Left ventricle myocardium inferior (tissue), 1 donor: ENCODE measurements around the gene CAMK2A. TPM values are rescaled to one million over a fixed set of nuclear protein-coding genes. Genes with fewer than 3 reads are reported as not detected.

ENCODE experiments used
- DNase-seq: peaks from one replicate; pipeline ENCODE4 v3.0.0-alpha.2; 2020
- H3K27ac ChIP-seq: fragments of 200-600 bp; replicated peaks from 2 replicates; pipeline ENCODE4 v1.8.0; 2021
- H3K27me3 ChIP-seq: fragments of 200-600 bp; 2 replicates; pipeline ENCODE4 v1.8.0; 2021; ENCODE audit warnings: low read depth
- H3K36me3 ChIP-seq: fragments of 200-600 bp; 2 replicates; pipeline ENCODE4 v1.8.0; 2021
- H3K4me1 ChIP-seq: fragments of 200-600 bp; 2 replicates; pipeline ENCODE4 v1.8.0; 2021
- H3K4me3 ChIP-seq: fragments of 200-600 bp; 2 replicates; pipeline ENCODE4 v1.8.0; 2021; ENCODE audit warnings: mild to moderate bottlenecking, moderate library complexity
- H3K9me3 ChIP-seq: fragments of 200-600 bp; replicated peaks from 2 replicates; pipeline ENCODE4 v1.8.0; 2021
- intact Hi-C: fragments of 100-400 bp; cut with micrococcal nuclease; formaldehyde crosslinking; loops from one replicate; pipeline ENCODE4 v1.11.0; 2022
- total RNA-seq: library from RNA; stranded (reverse); fragmentation: NEBNext Ultra II Directional; extraction: Animal tissue kit (Norgen Biotek cat#: 25700); gene quantifications from one replicate; pipeline ENCODE4 v1.2.1, GENCODE V29; 2021
- TF ChIP-seq, protein P1 (sequence below): fragments of 200-600 bp; IDR thresholded peaks from 2 replicates; pipeline ENCODE4 v1.8.0; 2021; ENCODE audit warnings: antibody characterized with exemption, mild to moderate bottlenecking, borderline replicate concordance
- donor health status: DM: no; HTN: yes; CAD: no; lungs with severe emphysema.

The CAMK2A gene
- total RNA-seq, 1 donor from 2014 or later, result 19.4 TPM

DNA sequence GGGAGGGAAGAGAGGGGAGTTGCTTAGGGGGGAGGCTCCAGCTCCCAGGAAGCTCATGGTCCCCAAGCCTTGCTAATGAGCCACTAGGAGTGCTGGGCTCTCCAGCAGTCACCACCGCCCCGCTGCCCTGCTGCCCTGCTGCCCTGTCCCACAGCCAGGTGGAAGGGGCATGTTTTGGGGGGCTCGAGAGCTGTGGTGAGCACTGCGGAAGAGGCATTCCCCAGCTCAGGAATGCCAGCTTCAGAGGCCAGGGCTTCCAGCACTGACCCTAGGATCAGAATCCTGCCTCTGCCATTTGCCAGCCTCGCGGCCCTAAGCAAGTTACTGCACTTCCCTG lies 82.8 kb downstream of the CAMK2A start:
- Histone ChIP-seq H3K9me3 (no peaks in the 10 kb centered on the region), H3K4me1 (peaks cover 12% of the 10 kb centered on the region), H3K36me3 (no peaks in the 10 kb centered on the region), H3K4me3 (no peak overlapping the region), H3K27me3 (no peaks in the 10 kb centered on the region), H3K27ac (no peak overlapping the region)
- TF ChIP-seq, protein P1, sequence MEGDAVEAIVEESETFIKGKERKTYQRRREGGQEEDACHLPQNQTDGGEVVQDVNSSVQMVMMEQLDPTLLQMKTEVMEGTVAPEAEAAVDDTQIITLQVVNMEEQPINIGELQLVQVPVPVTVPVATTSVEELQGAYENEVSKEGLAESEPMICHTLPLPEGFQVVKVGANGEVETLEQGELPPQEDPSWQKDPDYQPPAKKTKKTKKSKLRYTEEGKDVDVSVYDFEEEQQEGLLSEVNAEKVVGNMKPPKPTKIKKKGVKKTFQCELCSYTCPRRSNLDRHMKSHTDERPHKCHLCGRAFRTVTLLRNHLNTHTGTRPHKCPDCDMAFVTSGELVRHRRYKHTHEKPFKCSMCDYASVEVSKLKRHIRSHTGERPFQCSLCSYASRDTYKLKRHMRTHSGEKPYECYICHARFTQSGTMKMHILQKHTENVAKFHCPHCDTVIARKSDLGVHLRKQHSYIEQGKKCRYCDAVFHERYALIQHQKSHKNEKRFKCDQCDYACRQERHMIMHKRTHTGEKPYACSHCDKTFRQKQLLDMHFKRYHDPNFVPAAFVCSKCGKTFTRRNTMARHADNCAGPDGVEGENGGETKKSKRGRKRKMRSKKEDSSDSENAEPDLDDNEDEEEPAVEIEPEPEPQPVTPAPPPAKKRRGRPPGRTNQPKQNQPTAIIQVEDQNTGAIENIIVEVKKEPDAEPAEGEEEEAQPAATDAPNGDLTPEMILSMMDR, result no peak
- intact Hi-C loops, result no loop called here
- DNase-seq, result no peak

DNA sequence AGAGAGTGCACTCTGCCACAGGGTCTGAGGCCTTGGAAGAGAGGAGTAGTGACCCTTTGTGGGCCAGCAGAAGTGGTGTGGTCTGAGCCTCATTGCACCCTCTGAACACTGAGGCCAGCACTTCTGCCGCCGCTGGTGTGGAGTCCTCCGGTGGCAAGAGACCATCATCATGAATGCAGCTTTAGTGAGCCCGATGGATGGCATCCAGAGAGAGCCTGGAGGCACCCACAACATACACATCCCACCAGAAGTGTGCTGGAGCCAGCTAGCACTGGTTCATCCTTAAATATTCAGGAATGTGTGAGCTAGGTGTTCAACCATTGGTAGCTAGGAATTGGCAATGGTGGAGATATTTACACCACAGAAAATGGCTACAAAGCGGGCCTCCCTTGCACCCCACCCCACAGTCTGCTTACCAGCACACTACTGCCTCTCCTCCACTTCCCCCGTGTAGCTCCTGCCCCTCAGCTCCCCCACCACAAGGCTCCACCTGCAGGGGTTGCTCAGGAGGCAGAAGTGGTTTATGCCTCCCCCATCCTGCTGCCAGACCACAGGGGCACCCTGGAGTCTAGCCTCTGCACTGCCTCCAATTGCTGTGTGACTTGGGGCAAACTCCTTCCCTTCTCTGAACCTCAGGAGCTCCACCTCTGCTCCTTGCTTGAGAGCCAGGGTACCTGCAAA lies 83.3 kb downstream of the CAMK2A start:
- intact Hi-C loops, result no loop called here

DNA sequence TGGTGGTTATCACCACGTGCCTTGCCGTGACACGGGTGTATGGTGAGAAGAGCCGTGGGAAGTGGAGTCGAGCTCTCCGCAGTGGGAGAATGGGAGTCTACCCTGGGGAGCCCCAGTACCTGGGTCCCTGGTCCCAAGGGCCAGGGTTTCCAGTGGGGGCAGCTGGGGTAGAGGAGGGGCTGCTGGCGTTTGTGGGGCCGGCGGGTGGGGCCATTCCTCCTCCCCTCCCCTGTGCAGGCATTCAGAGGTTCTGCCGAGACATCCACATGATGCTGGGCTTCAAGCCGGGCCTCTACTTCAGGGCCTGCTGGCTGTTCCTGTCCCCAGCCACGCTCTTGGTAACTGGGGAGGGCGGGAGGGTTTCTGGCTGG lies 85.0 kb downstream of the CAMK2A start:
- Histone ChIP-seq H3K27me3 (no peaks in the 10 kb centered on the region), H3K4me1 (peaks cover 5% of the 10 kb centered on the region), H3K9me3 (no peaks in the 10 kb centered on the region), H3K27ac (no peak overlapping the region), H3K36me3 (no peaks in the 10 kb centered on the region), H3K4me3 (no peak overlapping the region)
- intact Hi-C loops, result no loop called here
- DNase-seq, result no peak
- TF ChIP-seq, protein P1, result no peak

More for the DNA sequence above, 83.3 kb downstream of the CAMK2A start:
- no peak for DNase-seq
- Histone ChIP-seq H3K9me3 (no peaks in the 10 kb centered on the region), H3K4me1 (peaks cover 7% of the 10 kb centered on the region), H3K4me3 (no peak overlapping the region), H3K27ac (no peak overlapping the region), H3K36me3 (no peaks in the 10 kb centered on the region), H3K27me3 (no peaks in the 10 kb centered on the region)
- TF ChIP-seq, protein P1, result no peak

DNA sequence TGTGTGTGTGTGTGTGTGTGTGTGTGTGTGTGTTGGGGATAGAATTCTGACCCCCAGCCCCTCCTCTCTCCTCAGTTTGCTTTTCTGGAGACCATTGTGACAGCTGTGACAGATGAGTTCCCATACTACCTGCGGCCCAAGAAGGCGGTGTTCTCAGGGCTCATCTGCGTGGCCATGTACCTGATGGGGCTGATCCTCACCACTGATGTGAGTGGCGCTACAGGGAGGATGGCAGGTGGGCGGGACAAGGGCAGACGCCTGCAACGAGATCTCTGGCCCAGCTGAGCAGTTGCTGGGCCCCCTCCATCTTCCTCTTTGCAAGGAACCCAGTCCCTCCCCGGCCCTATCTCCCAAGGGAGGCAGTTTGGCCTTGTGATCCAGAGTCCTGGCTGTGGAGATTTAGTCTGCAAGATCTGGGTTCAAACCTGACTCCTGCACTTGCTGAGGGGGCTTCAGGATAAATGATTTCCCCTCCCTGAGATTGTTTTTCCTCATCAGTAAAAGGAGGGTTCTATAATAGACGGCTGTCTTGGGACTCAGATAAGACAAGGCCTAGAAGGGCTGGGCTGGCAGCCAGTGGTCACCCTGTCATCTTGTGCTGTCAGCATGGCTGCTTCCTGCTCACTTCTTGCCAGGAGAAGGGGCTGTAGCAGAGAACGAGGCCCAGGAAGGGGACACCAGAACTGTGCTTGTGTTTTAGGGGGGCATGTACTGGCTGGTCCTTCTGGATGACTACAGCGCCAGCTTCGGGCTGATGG lies 85.6 kb downstream of the CAMK2A start:
- H3K4me1 ChIP-seq, result peaks cover 5% of the 10 kb centered on the region
- intact Hi-C loops, result no loop called here
- H3K27me3 ChIP-seq, result peaks cover 2% of the 10 kb centered on the region
- no peak for DNase-seq
- no peaks in the 10 kb centered on the region for H3K9me3 ChIP-seq
- H3K4me3 ChIP-seq, result no peak overlapping the region
- H3K27ac ChIP-seq, result no peak overlapping the region
- TF ChIP-seq, protein P1, result no peak
- H3K36me3 ChIP-seq, result no peaks in the 10 kb centered on the region

DNA sequence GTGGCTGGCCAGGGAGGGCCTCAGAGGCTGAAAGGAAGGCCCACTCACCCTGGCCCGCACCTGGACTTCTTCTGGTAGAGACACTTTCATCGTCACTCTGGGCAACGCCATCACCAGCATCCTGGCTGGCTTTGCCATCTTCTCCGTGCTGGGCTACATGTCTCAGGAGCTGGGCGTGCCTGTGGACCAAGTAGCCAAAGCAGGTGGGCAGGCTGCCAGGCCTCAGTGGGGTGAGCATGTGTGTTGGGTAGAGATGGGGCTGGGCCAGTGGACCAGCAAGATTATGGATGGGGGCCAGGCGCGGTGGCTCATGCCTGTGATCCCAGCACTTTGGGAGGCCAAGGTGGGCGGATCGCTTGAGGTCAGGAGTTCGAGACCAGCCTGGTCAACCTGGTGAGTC lies 87.1 kb downstream of the CAMK2A start:
- no peak overlapping the region for H3K4me3 ChIP-seq
- no peaks in the 10 kb centered on the region for H3K36me3 ChIP-seq
- H3K27me3 ChIP-seq, result peaks cover 4% of the 10 kb centered on the region
- DNase-seq, result no peak
- H3K9me3 ChIP-seq, result no peaks in the 10 kb centered on the region
- intact Hi-C loops, result no loop called here
- H3K27ac ChIP-seq, result no peak overlapping the region
- H3K4me1 ChIP-seq, result peaks cover 5% of the 10 kb centered on the region
- TF ChIP-seq, protein P1, result no peak
